OCI-LY3 (cell line): ENCODE data around the gene DAB1.

Source experiments
- EZH2phosphoT487 ChIP-seq: fragments of 200-600 bp; shearing (Covaris generic); IDR thresholded peaks from 2 replicates; pipeline ENCODE4 v1.6.1; 2018; ENCODE audit warnings: antibody characterized with exemption, mixed run types, low read depth
- TF ChIP-seq, protein P1 (sequence below): fragments of 200-600, 300-600 bp; sonication (generic); IDR thresholded peaks from 2 replicates; pipeline ENCODE4 v1.5.1; 2014; ENCODE audit warnings: antibody characterized with exemption, low read length, low read depth

DNA sequence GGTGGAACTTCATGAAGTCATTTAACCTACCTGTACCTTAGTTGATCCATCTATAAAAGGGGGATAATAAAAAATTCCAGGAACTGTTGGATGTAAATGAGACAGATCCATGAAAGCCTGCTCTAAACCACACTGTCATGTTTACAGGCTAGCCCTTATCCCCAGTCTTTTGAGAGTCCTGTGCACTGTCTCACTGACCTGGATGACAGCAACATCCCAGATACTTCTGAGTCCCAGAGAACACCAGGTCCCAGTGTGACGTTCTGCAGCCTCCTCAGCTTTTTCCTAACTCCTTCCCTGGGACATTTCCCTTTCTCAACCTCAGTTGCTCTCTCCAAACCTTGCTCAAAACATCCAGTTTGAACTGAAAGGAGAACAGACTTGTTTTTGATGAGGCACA, 292.6 kb downstream of the DAB1 start:
- TF ChIP-seq, protein P1, sequence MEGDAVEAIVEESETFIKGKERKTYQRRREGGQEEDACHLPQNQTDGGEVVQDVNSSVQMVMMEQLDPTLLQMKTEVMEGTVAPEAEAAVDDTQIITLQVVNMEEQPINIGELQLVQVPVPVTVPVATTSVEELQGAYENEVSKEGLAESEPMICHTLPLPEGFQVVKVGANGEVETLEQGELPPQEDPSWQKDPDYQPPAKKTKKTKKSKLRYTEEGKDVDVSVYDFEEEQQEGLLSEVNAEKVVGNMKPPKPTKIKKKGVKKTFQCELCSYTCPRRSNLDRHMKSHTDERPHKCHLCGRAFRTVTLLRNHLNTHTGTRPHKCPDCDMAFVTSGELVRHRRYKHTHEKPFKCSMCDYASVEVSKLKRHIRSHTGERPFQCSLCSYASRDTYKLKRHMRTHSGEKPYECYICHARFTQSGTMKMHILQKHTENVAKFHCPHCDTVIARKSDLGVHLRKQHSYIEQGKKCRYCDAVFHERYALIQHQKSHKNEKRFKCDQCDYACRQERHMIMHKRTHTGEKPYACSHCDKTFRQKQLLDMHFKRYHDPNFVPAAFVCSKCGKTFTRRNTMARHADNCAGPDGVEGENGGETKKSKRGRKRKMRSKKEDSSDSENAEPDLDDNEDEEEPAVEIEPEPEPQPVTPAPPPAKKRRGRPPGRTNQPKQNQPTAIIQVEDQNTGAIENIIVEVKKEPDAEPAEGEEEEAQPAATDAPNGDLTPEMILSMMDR, result no peak
- no peak for TF ChIP-seq EZH2phosphoT487
